NT2/D1 (cell line): ENCODE measurements around the gene SUMO4.

Experiments used
- DNase-seq: peaks from one replicate; pipeline ENCODE4 v3.0.0-alpha.2; 2011; ENCODE audit warnings: low read depth, low spot score
- H3K27me3 ChIP-seq: 2 replicates; pipeline ENCODE4 v1.6.0; 2011; ENCODE audit warnings: mild to moderate bottlenecking; ENCODE audit not compliant: insufficient read length, insufficient read depth
- H3K36me3 ChIP-seq: 2 replicates; pipeline ENCODE4 v1.6.1; 2011; ENCODE audit warnings: mild to moderate bottlenecking, low read length, mixed read lengths; ENCODE audit not compliant: insufficient read depth, insufficient read length
- H3K4me1 ChIP-seq: 2 replicates; pipeline ENCODE4 v1.5.1; 2011; ENCODE audit not compliant: insufficient read depth, insufficient read length
- H3K4me3 ChIP-seq: 2 replicates; pipeline ENCODE4 v1.5.1; 2011; ENCODE audit warnings: low read depth; ENCODE audit not compliant: insufficient read length
- H3K9ac ChIP-seq: 2 replicates; pipeline ENCODE4 v1.6.0; 2011; ENCODE audit warnings: low read depth; ENCODE audit not compliant: insufficient read length
- H3K9me3 ChIP-seq: 2 replicates; pipeline ENCODE4 v1.5.1; 2011; ENCODE audit warnings: mild to moderate bottlenecking, low read length; ENCODE audit not compliant: insufficient read depth
- SUZ12 ChIP-seq: IDR thresholded peaks from 2 replicates; pipeline ENCODE4 v1.6.1; 2011; ENCODE audit not compliant: insufficient read length, insufficient read depth; ENCODE audit errors: extremely low read depth
- YY1 ChIP-seq: IDR thresholded peaks from 2 replicates; pipeline ENCODE4 v1.6.1; 2011; ENCODE audit not compliant: insufficient read length, insufficient read depth
- ZNF274 ChIP-seq: IDR thresholded peaks from 2 replicates; pipeline ENCODE4 v1.6.1; 2011; ENCODE audit warnings: mild to moderate bottlenecking, low read depth, low read length

The SUMO4 gene

DNA sequence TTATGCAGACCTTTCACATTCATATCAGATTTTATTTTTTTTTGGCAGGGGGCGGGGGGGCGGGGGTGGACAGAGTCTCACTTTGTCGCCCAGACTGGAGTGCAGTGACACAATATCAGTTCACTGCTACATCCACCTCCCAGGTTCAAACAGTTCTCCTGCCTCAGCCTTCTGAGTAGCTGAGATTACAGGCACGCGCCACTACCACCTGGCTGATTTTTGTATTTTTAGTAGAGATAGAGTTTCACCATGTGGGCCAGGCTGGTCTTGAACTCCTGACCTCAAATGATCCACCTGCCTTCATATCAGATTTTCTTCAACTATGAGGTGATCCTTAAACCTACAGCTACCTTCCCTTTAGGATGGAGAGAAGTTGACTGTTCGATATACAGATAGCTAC is 8.0 kb upstream of the SUMO4 start:
- Histone ChIP-seq H3K9me3 (peaks cover 3% of the 10 kb centered on the region; the same call in 1 of the 2 replicates), H3K36me3 (peaks cover 8% of the 10 kb centered on the region), H3K27me3 (no peaks in the 10 kb centered on the region), H3K4me3 (no peak overlapping the region), H3K4me1 (no peaks in the 10 kb centered on the region), H3K9ac (no peak overlapping the region)
- TF ChIP-seq ZNF274 = no peak
- TF ChIP-seq SUZ12 = no peak
- TF ChIP-seq YY1 = no peak
- DNase-seq = no peak

DNA sequence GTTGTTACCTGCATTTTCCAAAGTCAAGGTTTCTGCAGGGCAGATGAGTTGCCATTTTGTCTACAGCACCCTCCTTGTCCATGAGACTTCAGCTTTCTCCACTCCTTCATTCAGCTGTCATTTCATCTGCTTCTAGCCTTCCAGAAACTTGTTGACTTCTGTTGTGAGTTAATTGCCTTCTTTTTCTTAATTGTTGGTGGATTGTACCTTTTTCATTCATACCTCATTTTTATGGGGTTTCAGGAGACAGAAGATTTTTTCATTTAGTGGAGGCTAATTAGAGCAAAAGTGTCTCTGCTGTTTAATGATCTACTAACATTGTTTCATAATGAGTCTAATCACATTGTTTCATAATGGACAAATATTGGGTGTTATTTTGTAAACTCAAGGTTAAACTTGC is 7.5 kb upstream of the SUMO4 start:
- H3K36me3 ChIP-seq = peaks cover 11% of the 10 kb centered on the region
- no peaks in the 10 kb centered on the region for H3K9me3 ChIP-seq
- H3K9ac ChIP-seq = no peak overlapping the region
- DNase-seq = no peak
- no peak for TF ChIP-seq YY1
- TF ChIP-seq ZNF274 = no peak
- TF ChIP-seq SUZ12 = no peak
- no peaks in the 10 kb centered on the region for H3K4me1 ChIP-seq
- H3K4me3 ChIP-seq = no peak overlapping the region
- H3K27me3 ChIP-seq = no peaks in the 10 kb centered on the region

DNA sequence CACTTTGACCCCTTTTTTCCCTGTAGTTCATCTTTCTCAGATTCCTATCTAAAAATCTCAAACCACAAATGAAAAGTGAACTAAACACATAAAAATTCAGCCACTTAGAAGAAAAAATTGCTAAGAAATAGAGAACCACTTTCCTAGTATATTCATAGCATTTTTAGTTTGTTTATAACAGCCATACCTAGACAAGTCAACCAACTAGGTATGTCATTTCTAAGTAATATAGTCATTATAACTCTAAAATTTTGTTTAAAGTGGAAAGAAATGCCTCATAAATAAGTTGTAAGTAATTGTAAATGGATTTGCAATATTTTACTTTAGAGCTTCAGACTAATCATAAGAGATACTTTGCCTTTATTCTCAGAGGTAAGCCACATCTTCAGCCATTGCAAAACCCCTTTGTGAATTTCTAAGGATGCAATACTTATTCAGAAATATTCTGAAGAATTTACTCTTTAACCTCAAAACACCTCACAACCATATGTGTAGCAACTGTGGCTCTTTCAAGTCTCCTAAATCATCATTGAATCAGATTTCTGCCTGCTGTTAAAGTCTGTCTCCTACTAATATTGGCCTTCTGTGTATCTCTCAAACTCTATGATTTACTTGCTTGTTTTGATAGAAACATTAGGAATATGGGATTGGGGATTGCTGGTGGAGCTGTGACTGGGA is 6.9 kb upstream of the SUMO4 start:
- peaks cover 10% of the 10 kb centered on the region for H3K36me3 ChIP-seq
- no peaks in the 10 kb centered on the region for H3K27me3 ChIP-seq
- H3K9ac ChIP-seq = no peak overlapping the region
- H3K9me3 ChIP-seq = no peaks in the 10 kb centered on the region
- DNase-seq = no peak
- H3K4me1 ChIP-seq = no peaks in the 10 kb centered on the region
- TF ChIP-seq ZNF274 (no peak), YY1 (no peak)
- no peak overlapping the region for H3K4me3 ChIP-seq

DNA sequence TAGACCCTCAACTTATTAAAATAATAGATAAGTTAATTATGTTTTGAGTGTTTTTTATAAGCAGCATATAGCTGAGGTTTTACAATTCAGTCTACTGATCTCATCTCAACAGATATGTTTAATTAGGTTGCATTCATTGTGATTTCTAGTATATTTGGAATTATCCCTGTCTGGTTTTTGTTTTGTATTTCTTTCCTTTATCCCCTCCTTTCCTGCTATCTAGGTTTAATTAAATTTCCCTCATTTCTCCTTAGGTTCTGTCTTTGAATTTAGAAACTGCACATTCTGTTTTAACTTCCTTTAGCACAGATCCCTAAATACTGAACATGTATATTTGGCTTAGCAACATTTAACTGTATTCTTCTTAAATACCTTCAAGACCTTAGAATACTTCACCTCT is 4.9 kb upstream of the SUMO4 start:
- H3K4me3 ChIP-seq = no peak overlapping the region
- H3K9ac ChIP-seq = no peak overlapping the region
- no peaks in the 10 kb centered on the region for H3K9me3 ChIP-seq
- no peak for TF ChIP-seq ZNF274
- TF ChIP-seq SUZ12 = no peak
- TF ChIP-seq YY1 = no peak
- H3K36me3 ChIP-seq = peaks cover 19% of the 10 kb centered on the region
- DNase-seq = no peak
- H3K27me3 ChIP-seq = no peaks in the 10 kb centered on the region
- no peaks in the 10 kb centered on the region for H3K4me1 ChIP-seq

DNA sequence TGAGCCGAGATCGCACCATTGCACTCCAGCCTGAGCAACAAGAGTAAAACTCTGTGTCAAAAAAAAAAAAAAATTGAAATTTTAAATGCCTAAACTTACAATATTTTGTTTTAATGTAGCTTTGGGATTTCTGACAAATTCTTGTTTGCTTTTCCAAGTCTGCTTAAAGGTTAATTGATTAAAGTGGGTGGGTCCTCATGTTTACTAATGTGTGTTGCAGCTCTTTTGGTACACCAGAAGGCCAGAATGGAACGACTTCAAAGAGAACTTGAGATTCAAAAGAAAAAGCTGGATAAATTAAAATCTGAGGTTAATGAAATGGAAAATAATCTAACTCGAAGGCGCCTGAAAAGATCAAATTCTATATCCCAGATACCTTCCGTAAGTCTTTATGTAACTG is 2.7 kb upstream of the SUMO4 start:
- TF ChIP-seq SUZ12 (no peak), YY1 (no peak), ZNF274 (no peak)
- DNase-seq = no peak
- H3K4me1 ChIP-seq = no peaks in the 10 kb centered on the region
- H3K9ac ChIP-seq = no peak overlapping the region
- no peaks in the 10 kb centered on the region for H3K27me3 ChIP-seq
- H3K4me3 ChIP-seq = no peak overlapping the region
- H3K36me3 ChIP-seq = peaks cover 32% of the 10 kb centered on the region
- no peaks in the 10 kb centered on the region for H3K9me3 ChIP-seq

DNA sequence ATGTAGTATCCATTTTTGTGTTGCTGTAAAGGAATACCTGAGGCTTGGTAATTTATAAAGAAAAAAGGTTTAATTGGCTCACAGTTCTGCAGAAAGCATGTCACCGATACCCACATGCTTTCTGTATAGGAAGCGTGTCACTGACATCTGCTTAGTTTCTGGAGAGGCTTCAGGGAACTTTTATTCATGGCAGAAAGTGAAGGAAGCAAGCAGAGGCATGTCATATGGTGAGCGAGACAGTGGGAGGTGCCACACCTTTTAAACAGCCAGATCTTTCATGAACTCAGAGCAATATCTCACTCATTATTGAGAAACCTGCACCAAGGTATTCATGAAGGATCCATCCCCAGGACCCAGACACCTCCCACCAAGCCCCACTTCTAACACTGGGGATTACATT is 3.5 kb downstream of the SUMO4 start:
- peaks cover 50% of the 10 kb centered on the region for H3K36me3 ChIP-seq
- H3K4me3 ChIP-seq = no peak overlapping the region
- H3K9me3 ChIP-seq = no peaks in the 10 kb centered on the region
- TF ChIP-seq YY1 = no peak
- no peak for TF ChIP-seq ZNF274
- no peak for TF ChIP-seq SUZ12
- no peaks in the 10 kb centered on the region for H3K27me3 ChIP-seq
- no peak overlapping the region for H3K9ac ChIP-seq
- DNase-seq = no peak
- no peaks in the 10 kb centered on the region for H3K4me1 ChIP-seq

DNA sequence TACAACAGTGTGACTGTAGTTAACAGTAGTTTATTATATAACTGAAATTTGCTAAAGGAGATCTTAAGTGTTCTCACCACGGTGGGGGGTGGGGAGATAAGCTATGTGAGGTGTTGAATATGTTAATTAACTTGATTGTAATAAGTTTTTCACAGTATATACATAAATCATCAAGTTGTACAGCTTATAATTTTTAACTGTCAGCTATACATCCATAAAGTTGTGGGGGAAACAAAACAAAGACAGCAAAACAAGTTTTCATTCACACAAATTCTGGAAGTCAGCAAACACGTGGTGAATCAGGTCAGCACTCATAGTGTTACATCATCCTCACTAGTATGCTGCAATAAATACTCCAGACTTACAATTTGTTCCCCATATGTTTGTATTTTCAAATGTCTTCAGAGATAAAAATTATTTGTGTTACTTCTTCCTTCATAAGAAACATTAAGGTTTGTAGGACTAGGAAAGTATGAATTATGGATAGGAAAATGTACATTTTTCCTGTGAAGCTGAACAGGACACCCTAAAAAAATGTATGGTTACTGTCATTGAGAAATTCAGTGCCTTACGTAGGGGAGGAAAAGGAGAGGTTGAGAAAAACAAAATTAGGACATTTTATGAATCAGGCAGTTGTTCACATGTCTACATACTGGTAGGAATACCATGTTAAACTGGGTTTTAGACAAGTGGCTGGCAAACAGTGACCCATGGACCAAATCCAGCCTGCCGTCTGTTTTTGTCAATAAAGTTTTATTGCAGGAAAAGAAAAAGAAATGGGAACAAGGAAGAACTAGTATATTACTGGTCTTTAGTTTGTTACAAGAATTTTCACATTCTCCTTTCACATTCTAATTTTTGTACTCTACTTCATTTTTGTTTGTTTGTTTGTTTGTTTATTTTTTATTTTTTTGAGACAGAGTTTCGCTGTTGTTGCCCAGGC is 6.0 kb downstream of the SUMO4 start:
- H3K4me3 ChIP-seq = no peak overlapping the region
- H3K9me3 ChIP-seq = no peaks in the 10 kb centered on the region
- H3K27me3 ChIP-seq = no peaks in the 10 kb centered on the region
- peaks cover 50% of the 10 kb centered on the region for H3K36me3 ChIP-seq
- no peak overlapping the region for H3K9ac ChIP-seq
- H3K4me1 ChIP-seq = no peaks in the 10 kb centered on the region
- no peak for TF ChIP-seq ZNF274
- no peak for TF ChIP-seq YY1
- no peak for TF ChIP-seq SUZ12
- DNase-seq = no peak
